GM23248 (cell line): ENCODE measurements around the gene TMEM132A. TPM values are rescaled to one million over a fixed set of nuclear protein-coding genes. Genes with fewer than 3 reads are reported as not detected.

Experiments used
- DNase-seq: peaks from one replicate; pipeline ENCODE4 v3.0.0-alpha.2; 2015
- H2AFZ ChIP-seq: fragments of 200-600 bp; sonication (generic); 2 replicates; pipeline ENCODE4 v1.6.1; 2016; ENCODE audit warnings: antibody characterized with exemption
- H3F3A ChIP-seq: fragments of 200-600 bp; sonication (generic); 2 replicates; pipeline ENCODE4 v1.6.1; 2016; ENCODE audit warnings: mild to moderate bottlenecking, antibody characterized with exemption, mixed run types; ENCODE audit not compliant: insufficient read depth
- H3K27ac ChIP-seq: fragments of 200-600 bp; sonication (generic); 2 replicates; pipeline ENCODE4 v1.5.1; 2016; ENCODE audit warnings: mild to moderate bottlenecking
- H3K27me3 ChIP-seq: fragments of 200-600 bp; sonication (generic); replicated peaks from 2 replicates; pipeline ENCODE4 v1.6.1; 2016; ENCODE audit warnings: mild to moderate bottlenecking; ENCODE audit not compliant: insufficient read depth
- H3K36me3 ChIP-seq: fragments of 200-600 bp; sonication (generic); 2 replicates; pipeline ENCODE4 v1.6.1; 2016; ENCODE audit warnings: low read depth, mild to moderate bottlenecking
- H3K4me1 ChIP-seq: fragments of 200-600 bp; sonication (generic); 2 replicates; pipeline ENCODE4 v1.6.1; 2016; ENCODE audit warnings: mild to moderate bottlenecking; ENCODE audit not compliant: insufficient read depth
- H3K4me2 ChIP-seq: fragments of 200-600 bp; sonication (generic); one replicate; pipeline ENCODE4 v1.6.1; 2016; ENCODE audit warnings: mild to moderate bottlenecking; ENCODE audit not compliant: unreplicated experiment
- H3K4me3 ChIP-seq: fragments of 200-600 bp; sonication (generic); 2 replicates; pipeline ENCODE4 v1.5.1; 2016; ENCODE audit warnings: mild to moderate bottlenecking
- H3K79me2 ChIP-seq: fragments of 200-600 bp; sonication (generic); 2 replicates; pipeline ENCODE4 v1.6.1; 2016; ENCODE audit warnings: mild to moderate bottlenecking; ENCODE audit not compliant: insufficient read depth
- H3K9ac ChIP-seq: fragments of 200-600 bp; sonication (generic); 2 replicates; pipeline ENCODE4 v1.6.1; 2016; ENCODE audit warnings: mild to moderate bottlenecking
- H3K9me2 ChIP-seq: fragments of 200-600 bp; sonication (generic); 2 replicates; pipeline ENCODE4 v1.6.1; 2016; ENCODE audit warnings: mixed run types, mild to moderate bottlenecking, moderate library complexity; ENCODE audit not compliant: insufficient read depth
- H3K9me3 ChIP-seq: fragments of 200-600 bp; sonication (generic); one replicate; pipeline ENCODE4 v1.6.1; 2017; ENCODE audit warnings: low read depth
- H4K20me1 ChIP-seq: fragments of 200-600 bp; sonication (generic); 2 replicates; pipeline ENCODE4 v1.6.0; 2016; ENCODE audit not compliant: insufficient read depth
- EZH2 ChIP-seq: fragments of 200-600 bp; sonication (generic); IDR thresholded peaks from 2 replicates; pipeline ENCODE4 v1.6.1; 2018; ENCODE audit warnings: antibody characterized with exemption, mild to moderate bottlenecking; ENCODE audit not compliant: insufficient read depth, poor library complexity, severe bottlenecking
- EZH2phosphoT487 ChIP-seq: fragments of 200-600 bp; sonication (generic); IDR thresholded peaks from 2 replicates; pipeline ENCODE4 v1.6.1; 2018; ENCODE audit warnings: antibody characterized with exemption, moderate library complexity, mild to moderate bottlenecking, low read depth; ENCODE audit not compliant: insufficient read depth
- WGBS, 2 experiments: methylation state at CpG; one replicate each; pipeline ENCODE4 v1.1.6; 2015 to 2017; ENCODE audit warnings: low lambda C conversion rate in 2 of 2, low coverage in 1 of 2; ENCODE audit errors: missing lambda C conversion rate in 2 of 2; 5-methylcytosine and 5-hydroxymethylcytosine counted together
- in situ Hi-C: fragments of 300-500 bp; cut with MboI; formaldehyde crosslinking; loops from 2 replicates; pipeline ENCODE4 v1.15.0; 2020
- polyA plus RNA-seq: library from polyadenylated mRNA; unstranded; fragments of >200 nt; fragmentation: Nextera tagmentation; extraction: Ambion mirVana; gene quantifications from 2 replicates; pipeline ENCODE4 v1.2.1, GENCODE V29; 2016
- total RNA-seq: library from RNA; depleted of rRNA; stranded (reverse); fragments of >200 nt; shearing (Covaris generic); gene quantifications from 2 replicates; pipeline ENCODE4 v1.2.3, GENCODE V29; 2014

The TMEM132A gene
- total and polyA plus RNA-seq, 2 experiments from 2014 or later: 10.1 to 28.2 TPM

DNA sequence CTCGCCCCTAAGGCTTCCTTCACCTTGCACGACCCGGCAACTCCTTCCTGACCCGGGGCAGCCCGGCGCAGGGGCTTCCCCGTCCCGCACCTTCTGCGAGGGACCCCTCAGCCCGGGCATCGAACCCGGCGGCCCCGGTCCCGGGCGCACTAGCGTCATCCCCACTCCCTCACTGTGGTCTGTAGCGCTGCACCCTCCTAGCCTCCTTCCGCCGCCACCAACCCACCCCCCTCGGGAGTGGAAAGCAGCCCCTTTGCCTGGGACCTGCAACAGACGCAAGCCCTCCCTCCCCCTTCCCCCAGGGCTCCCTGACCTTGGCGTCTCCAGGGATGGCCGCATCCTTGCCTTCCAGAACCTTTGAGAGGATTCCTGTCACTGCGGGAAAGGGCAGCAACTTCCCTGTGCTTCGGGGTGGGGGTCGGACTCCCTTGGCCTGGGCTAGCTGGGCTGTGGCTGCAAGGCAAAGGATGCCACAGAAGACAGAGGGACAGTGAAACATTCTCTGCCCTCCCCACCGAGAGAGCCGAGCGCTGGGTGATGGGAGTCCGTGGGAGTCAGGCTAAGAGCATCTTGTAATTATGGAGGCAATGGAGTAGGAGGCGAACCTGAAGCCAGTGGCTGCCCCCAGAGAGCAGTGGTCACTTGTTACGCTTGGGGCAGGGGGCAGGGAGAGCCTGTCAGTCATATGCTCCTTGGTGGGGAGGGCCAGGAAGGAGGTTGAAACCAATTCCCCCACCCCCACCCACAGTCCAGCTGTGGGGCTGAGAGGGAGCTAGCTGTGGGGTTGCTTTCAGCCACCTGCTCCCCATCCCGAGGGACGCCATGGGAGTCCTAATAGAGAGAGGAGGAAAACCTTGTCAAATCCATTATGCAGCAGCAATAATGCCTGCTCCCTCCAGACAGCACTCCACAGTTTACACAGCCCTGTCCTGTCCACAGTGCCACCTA is 920 bp downstream of the TMEM132A start:
- 0 out of 2 replicates have a peak, but pooled peaks cover 2% of the 10 kb centered on the region for H3K79me2 ChIP-seq
- peak overlapping the region; percentile 66 for H2AFZ ChIP-seq
- no peaks in the 10 kb centered on the region for H3K27me3 ChIP-seq
- peaks cover 9% of the 10 kb centered on the region; the same call in 1 of the 2 replicates for H3K4me1 ChIP-seq
- no peak overlapping the region for H3K27ac ChIP-seq
- no peaks in the 10 kb centered on the region for H3F3A ChIP-seq
- DNase-seq: peak; percentile 21
- H3K9ac ChIP-seq: peak overlapping the region; percentile 60
- 5 to 8% methylated on average over 25 to 35 of the region's 35 CpGs for WGBS, 2 experiments
- H3K4me3 ChIP-seq: peak overlapping the region; percentile 72
- no peaks in the 10 kb centered on the region for H3K36me3 ChIP-seq
- in situ Hi-C loops: no loop called here
- H3K9me2 ChIP-seq: no peaks in the 10 kb centered on the region
- no peaks in the 10 kb centered on the region for H4K20me1 ChIP-seq
- H3K9me3 ChIP-seq: no peaks in the 10 kb centered on the region
- TF ChIP-seq EZH2phosphoT487 (no peak), EZH2 (no peak)
- H3K4me2 ChIP-seq: peak overlapping the region; percentile 64

DNA sequence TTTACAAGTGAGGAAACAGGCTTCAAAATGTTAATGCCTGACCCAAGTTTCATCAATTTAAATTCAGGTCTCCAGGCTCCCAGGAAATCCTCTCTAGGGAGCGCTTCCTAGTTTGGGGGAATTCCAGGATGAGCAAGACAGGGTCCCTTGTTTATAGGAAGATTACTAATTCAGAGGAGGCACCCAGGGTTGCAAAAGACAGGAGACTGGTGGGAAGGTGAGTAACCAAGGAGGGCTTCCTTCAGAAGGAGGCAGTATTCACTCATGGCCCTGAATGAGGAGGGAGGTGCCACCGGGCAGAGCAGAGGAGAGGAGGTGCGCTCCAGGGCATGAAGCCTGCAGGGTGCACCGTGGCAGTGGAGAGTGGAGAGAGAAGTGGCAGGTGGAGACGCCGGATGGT is 1.6 kb downstream of the TMEM132A start:
- Histone ChIP-seq H3K4me3 (no peak overlapping the region), H3K79me2 (no peaks in the 10 kb centered on the region), H3K36me3 (no peaks in the 10 kb centered on the region), H3K9ac (no peak overlapping the region), H3K9me2 (no peaks in the 10 kb centered on the region), H3K27me3 (no peaks in the 10 kb centered on the region), H3K4me2 (peak overlapping the region; percentile 64), H2AFZ (no peak overlapping the region), H4K20me1 (no peaks in the 10 kb centered on the region), H3K4me1 (peaks cover 9% of the 10 kb centered on the region; the same call in 1 of the 2 replicates), H3K9me3 (no peaks in the 10 kb centered on the region), H3K27ac (no peak overlapping the region), H3F3A (no peaks in the 10 kb centered on the region)
- WGBS, 2 experiments: 38 to 44% methylated on average over 6 of the region's 6 CpGs
- TF ChIP-seq EZH2 (no peak), EZH2phosphoT487 (no peak)
- in situ Hi-C loops: no loop called here
- DNase-seq: peak; percentile 85

DNA sequence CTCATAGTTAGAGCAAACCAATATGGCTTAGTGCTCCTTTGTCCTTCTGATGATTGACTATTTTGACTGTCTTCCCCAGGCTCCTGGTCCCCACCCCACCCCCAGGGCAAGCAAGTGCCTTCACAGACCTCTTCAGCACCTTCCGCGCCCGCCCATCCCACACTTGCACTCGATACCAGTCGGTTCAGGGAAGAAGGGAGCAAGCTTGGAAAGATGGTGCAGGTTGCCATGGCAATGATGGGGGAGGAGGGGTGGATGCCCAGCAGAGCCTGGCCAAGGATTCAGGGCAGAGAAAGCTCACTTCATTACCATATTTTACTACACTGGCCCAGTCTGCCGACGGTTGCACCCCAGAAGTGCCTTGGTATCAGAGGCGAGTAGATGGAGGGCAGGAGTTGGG is 2.2 kb downstream of the TMEM132A start:
- no peak for TF ChIP-seq EZH2
- TF ChIP-seq EZH2phosphoT487: no peak
- no peaks in the 10 kb centered on the region for H3K36me3 ChIP-seq
- H3K79me2 ChIP-seq: no peaks in the 10 kb centered on the region
- no peaks in the 10 kb centered on the region for H3K9me2 ChIP-seq
- in situ Hi-C loops: no loop called here
- no peak overlapping the region for H3K27ac ChIP-seq
- no peaks in the 10 kb centered on the region for H3K27me3 ChIP-seq
- WGBS, 2 experiments: 91 to 94% methylated on average over 8 of the region's 8 CpGs
- no peak for DNase-seq
- no peaks in the 10 kb centered on the region for H3K9me3 ChIP-seq
- H3K4me1 ChIP-seq: peaks cover 9% of the 10 kb centered on the region; the same call in 1 of the 2 replicates
- H3K4me3 ChIP-seq: no peak overlapping the region
- no peaks in the 10 kb centered on the region for H3F3A ChIP-seq
- no peak overlapping the region for H3K4me2 ChIP-seq
- no peak overlapping the region for H3K9ac ChIP-seq
- no peak overlapping the region for H2AFZ ChIP-seq
- no peaks in the 10 kb centered on the region for H4K20me1 ChIP-seq

DNA sequence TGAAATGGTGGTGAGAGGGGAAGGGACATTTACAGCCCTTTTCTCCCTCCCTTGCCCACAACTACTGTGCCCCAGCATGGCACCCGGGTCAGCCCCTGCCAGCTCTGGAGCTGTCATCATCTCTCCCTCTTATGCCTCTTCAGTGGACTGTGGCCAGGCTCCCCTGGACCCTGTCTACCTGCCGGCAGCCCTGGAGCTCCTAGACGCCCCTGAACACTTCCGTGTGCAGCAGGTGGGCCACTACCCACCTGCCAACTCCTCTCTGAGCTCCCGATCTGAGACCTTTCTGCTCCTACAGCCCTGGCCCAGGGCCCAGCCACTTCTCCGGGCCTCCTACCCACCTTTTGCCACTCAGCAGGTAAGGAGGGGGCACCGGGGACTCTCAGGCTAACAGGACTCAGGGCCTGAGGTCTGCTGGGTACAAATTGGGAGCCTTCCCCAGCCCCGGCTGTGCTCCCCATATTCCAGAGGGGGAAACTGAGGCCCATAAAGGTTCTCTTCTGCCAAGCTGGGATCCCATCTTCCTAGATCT is 2.9 kb downstream of the TMEM132A start:
- WGBS, 2 experiments: 81 to 93% methylated on average over 5 to 8 of the region's 8 CpGs
- no peak for DNase-seq
- in situ Hi-C loops: no loop called here

More for the DNA sequence above, 2.9 kb downstream of the TMEM132A start:
- Histone ChIP-seq H3K4me3 (no peak overlapping the region), H3F3A (no peaks in the 10 kb centered on the region), H3K79me2 (no peaks in the 10 kb centered on the region), H3K36me3 (no peaks in the 10 kb centered on the region), H3K27me3 (no peaks in the 10 kb centered on the region), H3K9me2 (no peaks in the 10 kb centered on the region), H3K27ac (no peak overlapping the region), H3K4me1 (peaks cover 9% of the 10 kb centered on the region; the same call in 1 of the 2 replicates), H3K9ac (no peak overlapping the region), H3K4me2 (no peak overlapping the region), H4K20me1 (no peaks in the 10 kb centered on the region), H3K9me3 (no peaks in the 10 kb centered on the region), H2AFZ (no peak overlapping the region)
- TF ChIP-seq EZH2phosphoT487 (no peak), EZH2 (no peak)
